ENCODE results near the gene DKK3.

DNA sequence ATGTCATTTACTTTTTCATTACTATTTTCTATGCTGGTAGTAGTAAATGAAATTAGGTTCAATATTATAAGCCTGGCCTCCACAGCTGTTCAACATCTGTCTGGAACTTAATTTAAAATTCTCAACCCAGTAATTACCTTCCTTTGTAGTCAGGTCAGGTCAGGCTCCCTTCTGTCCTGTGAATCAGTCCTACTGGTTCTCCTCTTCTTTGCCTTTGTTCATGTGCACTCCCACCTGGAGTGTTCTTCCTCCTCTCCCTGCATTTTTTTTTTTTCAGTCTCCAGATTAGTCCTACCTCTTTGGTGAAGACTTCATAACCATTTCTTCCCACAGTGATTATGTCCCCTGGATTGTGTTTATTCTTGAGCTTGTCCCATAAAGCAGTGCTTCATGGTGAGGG lies 67.9 kb downstream of the DKK3 start:
- TF ChIP-seq, protein P1, sequence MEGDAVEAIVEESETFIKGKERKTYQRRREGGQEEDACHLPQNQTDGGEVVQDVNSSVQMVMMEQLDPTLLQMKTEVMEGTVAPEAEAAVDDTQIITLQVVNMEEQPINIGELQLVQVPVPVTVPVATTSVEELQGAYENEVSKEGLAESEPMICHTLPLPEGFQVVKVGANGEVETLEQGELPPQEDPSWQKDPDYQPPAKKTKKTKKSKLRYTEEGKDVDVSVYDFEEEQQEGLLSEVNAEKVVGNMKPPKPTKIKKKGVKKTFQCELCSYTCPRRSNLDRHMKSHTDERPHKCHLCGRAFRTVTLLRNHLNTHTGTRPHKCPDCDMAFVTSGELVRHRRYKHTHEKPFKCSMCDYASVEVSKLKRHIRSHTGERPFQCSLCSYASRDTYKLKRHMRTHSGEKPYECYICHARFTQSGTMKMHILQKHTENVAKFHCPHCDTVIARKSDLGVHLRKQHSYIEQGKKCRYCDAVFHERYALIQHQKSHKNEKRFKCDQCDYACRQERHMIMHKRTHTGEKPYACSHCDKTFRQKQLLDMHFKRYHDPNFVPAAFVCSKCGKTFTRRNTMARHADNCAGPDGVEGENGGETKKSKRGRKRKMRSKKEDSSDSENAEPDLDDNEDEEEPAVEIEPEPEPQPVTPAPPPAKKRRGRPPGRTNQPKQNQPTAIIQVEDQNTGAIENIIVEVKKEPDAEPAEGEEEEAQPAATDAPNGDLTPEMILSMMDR (IDR thresholded peaks at IDR 0.05) = no peak
- TF ChIP-seq EP300 (IDR thresholded peaks at IDR 0.05) (no peak), POLR2AphosphoS5 (IDR thresholded peaks at IDR 0.05) (no peak)
